T follicular helper cell (primary cell): ENCODE data around the gene TRPM8.
"Not testable (repeated sequence)": the region's sequence is repeated elsewhere in the genome, so short reads cannot be mapped to it uniquely, and the experiment has no call there.

Source experiments
- DNase-seq: peaks from one replicate; pipeline ENCODE4 v3.0.0-alpha.2; 2020; ENCODE audit warnings: low read depth
- total RNA-seq, 2 experiments: gene quantifications; one replicate each; lab custom pipeline; 2026; lab: John Stamatoyannopoulos, UW

TRPM8 gene
- 0 reads per million in 2 experiments for total RNA-seq

- no peak for DNase-seq
Observed at GRCh38 chr2:233917116-233917515, at the start of gene TRPM8. TSS of gene TRPM8 (plus strand) at chr2:233917373. CDS start at chr2:233926538, 9,165 bp downstream.

- peak; percentile 33 for DNase-seq
Observed at GRCh38 chr2:233867993-233868532, 49.1 kb upstream of the TRPM8 start, which contains the start of gene MSL3B. TSS of gene MSL3B (minus strand) at chr2:233868386.

- no peak for DNase-seq
Observed at GRCh38 chr2:233871432-233871831, 45.7 kb upstream of the TRPM8 start.

- not testable (repeated sequence) for DNase-seq
Observed at GRCh38 chr2:233872125-233872524, 45.0 kb upstream of the TRPM8 start.

- no peak for DNase-seq
Observed at GRCh38 chr2:233882353-233882752, 34.8 kb upstream of the TRPM8 start.

- DNase-seq = no peak
Observed at GRCh38 chr2:233892793-233893192, 24.4 kb upstream of the TRPM8 start.

- not testable (repeated sequence) for DNase-seq
Observed at GRCh38 chr2:233896253-233896652, 20.9 kb upstream of the TRPM8 start.

GRCh38 chr2:233901367-233901766 is 15.8 kb upstream of the TRPM8 start:
- no peak for DNase-seq

- DNase-seq = no peak
Observed at GRCh38 chr2:233901884-233902283, 15.3 kb upstream of the TRPM8 start.

- no peak for DNase-seq
Observed at GRCh38 chr2:233905945-233906344, 11.2 kb upstream of the TRPM8 start.

- no peak for DNase-seq
Observed at GRCh38 chr2:233907627-233908026, 9.5 kb upstream of the TRPM8 start.

GRCh38 chr2:233912691-233913423 is 4.3 kb upstream of the TRPM8 start:
- DNase-seq = no peak

GRCh38 chr2:233915128-233915527 is 2.0 kb upstream of the TRPM8 start:
- no peak for DNase-seq

- DNase-seq = no peak
Observed at GRCh38 chr2:233919319-233919718, 2.1 kb downstream of the TRPM8 start.

GRCh38 chr2:233919938-233920337 is 2.8 kb downstream of the TRPM8 start:
- no peak for DNase-seq

GRCh38 chr2:233922471-233922870 is 5.3 kb downstream of the TRPM8 start:
- DNase-seq = no peak

GRCh38 chr2:233925402-233925801 is 8.2 kb downstream of the TRPM8 start:
- no peak for DNase-seq

GRCh38 chr2:233926806-233927205 is 9.6 kb downstream of the TRPM8 start:
- DNase-seq = no peak

GRCh38 chr2:233928594-233929351 is 11.6 kb downstream of the TRPM8 start:
- DNase-seq = no peak

GRCh38 chr2:233929352-233930022 is 12.3 kb downstream of the TRPM8 start:
- DNase-seq = no peak

GRCh38 chr2:233934524-233934923 is 17.4 kb downstream of the TRPM8 start:
- DNase-seq = no peak

- no peak for DNase-seq
Observed at GRCh38 chr2:233935426-233935825, 18.3 kb downstream of the TRPM8 start.
